Suprapubic skin (tissue), 3 donors: ENCODE measurements around the gene KRT35.

Source experiments
- POLR2AphosphoS5 ChIP-seq, 3 donors: sonication (generic); formaldehyde crosslinking; IDR thresholded peaks; one replicate each; pipeline ENCODE4 v1.6.1; 2017; ENCODE audit warnings: antibody characterized with exemption in 3 of 3
- TF ChIP-seq, protein P1 (sequence below), 2 donors: fragments of 200-600 bp in 1 of 2; fragments of 450-650 bp in 1 of 2; sonication (generic) in 1 of 2; IDR thresholded peaks; one replicate each; pipeline ENCODE4 v1.5.1; 2016 to 2019; ENCODE audit warnings: antibody characterized with exemption in 2 of 2, mild to moderate bottlenecking in 1 of 2, moderate library complexity in 1 of 2

DNA sequence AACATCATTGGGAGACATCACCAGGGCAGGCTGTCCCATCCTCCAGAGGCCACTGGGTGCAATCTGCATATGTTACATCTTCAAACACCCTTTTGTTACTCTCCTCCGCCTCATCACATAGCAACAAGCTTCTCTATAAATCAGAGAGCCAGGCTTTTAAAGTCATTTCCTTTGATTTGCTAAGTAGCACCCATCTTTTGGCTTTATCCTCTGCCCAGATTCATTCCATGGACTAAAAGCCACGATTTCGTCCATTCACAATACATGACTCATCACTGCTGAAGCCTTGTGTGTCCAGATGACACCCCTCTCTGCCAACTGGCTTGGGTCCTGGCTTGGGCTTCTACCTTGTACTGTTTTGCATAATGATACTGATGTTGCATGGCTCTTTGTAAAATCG, 38.2 kb downstream of the KRT35 start:
- TF ChIP-seq, protein P1, sequence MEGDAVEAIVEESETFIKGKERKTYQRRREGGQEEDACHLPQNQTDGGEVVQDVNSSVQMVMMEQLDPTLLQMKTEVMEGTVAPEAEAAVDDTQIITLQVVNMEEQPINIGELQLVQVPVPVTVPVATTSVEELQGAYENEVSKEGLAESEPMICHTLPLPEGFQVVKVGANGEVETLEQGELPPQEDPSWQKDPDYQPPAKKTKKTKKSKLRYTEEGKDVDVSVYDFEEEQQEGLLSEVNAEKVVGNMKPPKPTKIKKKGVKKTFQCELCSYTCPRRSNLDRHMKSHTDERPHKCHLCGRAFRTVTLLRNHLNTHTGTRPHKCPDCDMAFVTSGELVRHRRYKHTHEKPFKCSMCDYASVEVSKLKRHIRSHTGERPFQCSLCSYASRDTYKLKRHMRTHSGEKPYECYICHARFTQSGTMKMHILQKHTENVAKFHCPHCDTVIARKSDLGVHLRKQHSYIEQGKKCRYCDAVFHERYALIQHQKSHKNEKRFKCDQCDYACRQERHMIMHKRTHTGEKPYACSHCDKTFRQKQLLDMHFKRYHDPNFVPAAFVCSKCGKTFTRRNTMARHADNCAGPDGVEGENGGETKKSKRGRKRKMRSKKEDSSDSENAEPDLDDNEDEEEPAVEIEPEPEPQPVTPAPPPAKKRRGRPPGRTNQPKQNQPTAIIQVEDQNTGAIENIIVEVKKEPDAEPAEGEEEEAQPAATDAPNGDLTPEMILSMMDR (IDR thresholded peaks at IDR 0.05): no peak
- TF ChIP-seq POLR2AphosphoS5 (IDR thresholded peaks at IDR 0.05): no peak
